AG09319 (cell line): ENCODE measurements around the gene DLGAP1.

ENCODE experiments used
- DNase-seq: peaks from one replicate; pipeline ENCODE4 v3.0.0-alpha.2; 2010; ENCODE audit warnings: low read depth; ENCODE audit errors: extremely low read depth
- CTCF ChIP-seq: IDR thresholded peaks from 2 replicates; pipeline ENCODE4 v1.5.1; 2011; ENCODE audit warnings: low read depth, mild to moderate bottlenecking, inconsistent platforms, low read length, moderate library complexity

Gene DLGAP1

GRCh38 chr18:3721771-3722648, 733.1 kb downstream of the DLGAP1 start:
- DNase-seq, result no peak
- no peak for TF ChIP-seq CTCF

GRCh38 chr18:3720818-3721545, 734.1 kb downstream of the DLGAP1 start:
- TF ChIP-seq CTCF, result no peak
- DNase-seq, result no peak

- DNase-seq, result no peak
- no peak for TF ChIP-seq CTCF
Observed at GRCh38 chr18:3720159-3720558, 734.9 kb downstream of the DLGAP1 start.

GRCh38 chr18:3717376-3718025, 737.6 kb downstream of the DLGAP1 start:
- no peak for DNase-seq
- TF ChIP-seq CTCF, result no peak

- no peak for TF ChIP-seq CTCF
- no peak for DNase-seq
Observed at GRCh38 chr18:3716116-3716660, 738.9 kb downstream of the DLGAP1 start.

GRCh38 chr18:3715231-3716080, 739.7 kb downstream of the DLGAP1 start:
- DNase-seq, result no peak
- TF ChIP-seq CTCF, result no peak
